Measurements from ENCODE around the gene TUBE1. TPM values are rescaled to one million over a fixed set of nuclear protein-coding genes. Genes with fewer than 3 reads are reported as not detected.

Gene TUBE1
- total RNA-seq, 2 donors from 2014 or later = 17.1 to 34.8 TPM

DNA sequence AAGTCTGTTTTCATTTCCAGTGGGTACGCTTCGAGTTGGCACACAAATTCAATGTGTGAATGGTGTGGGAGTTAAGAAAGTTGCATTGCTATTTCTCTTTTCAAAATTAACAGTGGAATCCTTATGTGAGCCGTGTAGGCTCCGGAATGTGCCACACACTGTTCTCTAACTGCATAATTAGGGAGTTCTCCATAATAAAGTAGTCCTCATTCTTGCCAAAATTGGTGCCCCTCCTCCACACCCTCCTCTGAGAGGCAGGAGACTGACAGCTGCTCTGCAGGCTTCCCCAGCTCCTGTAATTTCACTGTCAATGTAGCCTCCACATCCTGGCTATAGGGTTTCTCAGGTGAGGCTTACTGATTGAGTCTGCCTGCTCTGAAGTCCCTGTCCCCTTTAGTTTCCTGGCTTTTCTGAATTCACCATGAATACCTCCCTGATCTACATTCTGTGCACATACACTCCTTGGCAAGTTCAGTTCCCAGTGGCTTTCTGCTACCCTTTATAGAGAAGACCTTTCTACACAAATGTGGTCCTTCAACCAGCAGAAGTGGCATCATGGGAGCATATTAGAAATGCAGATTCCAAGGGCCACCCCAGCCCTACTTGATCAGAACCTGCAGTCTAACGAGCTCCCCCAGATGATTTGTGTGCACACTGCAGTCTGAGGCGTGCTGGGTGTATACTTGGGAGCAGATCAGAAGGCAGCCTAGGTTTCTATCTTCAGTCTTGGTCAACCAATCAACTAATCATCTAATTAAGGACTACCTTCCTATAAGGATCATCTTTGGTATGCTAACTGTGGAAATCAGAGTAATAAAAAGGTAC, 53.3 kb downstream of the TUBE1 start:
- WGBS, 2 donors = 63 to 69% methylated on average over 6 of the region's 6 CpGs
- H3K4me1 ChIP-seq = peaks cover 8% of the 10 kb centered on the region
- H3K9me3 ChIP-seq = no peaks in the 10 kb centered on the region
- no peak overlapping the region for H3K27ac ChIP-seq
- no peak overlapping the region for H3K4me3 ChIP-seq
- no peaks in the 10 kb centered on the region for H3K36me3 ChIP-seq (replicated peaks in 1 of 2; ENCODE audit: insufficient read depth in 1 of 2, low read depth in 2 of 2)
- no peaks in the 10 kb centered on the region for H3K27me3 ChIP-seq
- DNase-seq (no peak), ATAC-seq (no peak)
- TF ChIP-seq POLR2A (IDR thresholded peaks at IDR 0.05) (no peak), CTCF (IDR thresholded peaks at IDR 0.05) (no peak)
- intact Hi-C loops (cut with DNase I) = no loop called here

GRCh38 chr6:112032728-112033127, 54.6 kb downstream of the TUBE1 start:
- no peak overlapping the region for H3K27ac ChIP-seq
- H3K9me3 ChIP-seq = no peaks in the 10 kb centered on the region
- WGBS, 2 donors = 68 to 70% methylated on average over 6 of the region's 6 CpGs
- no peaks in the 10 kb centered on the region for H3K36me3 ChIP-seq (replicated peaks in 1 of 2; ENCODE audit: insufficient read depth in 1 of 2, low read depth in 2 of 2)
- no peak for TF ChIP-seq CTCF (IDR thresholded peaks at IDR 0.05)
- TF ChIP-seq POLR2A (IDR thresholded peaks at IDR 0.05) = no peak
- H3K4me3 ChIP-seq = no peak overlapping the region
- H3K4me1 ChIP-seq = peaks cover 8% of the 10 kb centered on the region
- H3K27me3 ChIP-seq = no peaks in the 10 kb centered on the region
- DNase-seq (no peak), ATAC-seq (no peak)
- intact Hi-C loops (cut with DNase I) = no loop called here

DNA sequence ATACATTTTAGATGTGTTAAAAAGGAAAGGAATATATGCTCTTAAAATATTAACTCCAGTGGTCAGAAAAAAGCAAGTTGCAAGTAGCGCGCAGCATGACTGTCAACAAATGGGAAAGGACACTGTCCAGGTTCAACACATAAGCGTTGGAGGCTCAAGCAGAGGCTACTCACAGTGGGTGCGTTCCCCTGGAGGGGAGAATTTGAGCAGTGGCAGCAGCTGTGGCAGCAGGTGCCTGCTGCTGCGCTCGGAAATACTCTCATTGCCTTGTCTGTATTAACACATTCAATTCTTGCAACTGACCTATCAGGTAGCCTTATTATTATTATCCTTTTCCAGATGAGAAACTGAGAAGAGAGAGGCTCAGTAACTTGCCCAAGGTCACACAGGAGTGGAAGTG, 55.3 kb downstream of the TUBE1 start:
- WGBS, 2 donors = 62 to 71% methylated on average over 6 of the region's 6 CpGs
- H3K36me3 ChIP-seq (replicated peaks in 1 of 2; ENCODE audit: insufficient read depth in 1 of 2, low read depth in 2 of 2) = no peaks in the 10 kb centered on the region
- H3K4me3 ChIP-seq = no peak overlapping the region
- intact Hi-C loops (cut with DNase I) = no loop called here
- no peak for ATAC-seq
- DNase-seq = no peak
- H3K4me1 ChIP-seq = peaks cover 8% of the 10 kb centered on the region
- no peaks in the 10 kb centered on the region for H3K27me3 ChIP-seq
- TF ChIP-seq POLR2A (IDR thresholded peaks at IDR 0.05) (no peak), CTCF (IDR thresholded peaks at IDR 0.05) (no peak)
- no peak overlapping the region for H3K27ac ChIP-seq
- no peaks in the 10 kb centered on the region for H3K9me3 ChIP-seq

GRCh38 chr6:112030961-112031660, 56.2 kb downstream of the TUBE1 start:
- peak; percentile 22 for ATAC-seq
- no peak for DNase-seq
- TF ChIP-seq CTCF (IDR thresholded peaks at IDR 0.05) = no peak
- no peak for TF ChIP-seq POLR2A (IDR thresholded peaks at IDR 0.05)
- no peaks in the 10 kb centered on the region for H3K36me3 ChIP-seq (replicated peaks in 1 of 2; ENCODE audit: insufficient read depth in 1 of 2, low read depth in 2 of 2)
- intact Hi-C loops (cut with DNase I) = no loop called here
- peaks cover 8% of the 10 kb centered on the region for H3K4me1 ChIP-seq
- no peak overlapping the region for H3K4me3 ChIP-seq
- no peak overlapping the region for H3K27ac ChIP-seq
- no peaks in the 10 kb centered on the region for H3K9me3 ChIP-seq
- H3K27me3 ChIP-seq = no peaks in the 10 kb centered on the region
- WGBS, 2 donors = 17 to 32% methylated on average over 3 of the region's 3 CpGs

All from body of pancreas (tissue), 4 donors.